Cardiac septum (tissue), 1 donor: ENCODE data around the gene CFAP57. TPM values are rescaled to one million over a fixed set of nuclear protein-coding genes. Genes with fewer than 3 reads are reported as not detected.
"Not testable (repeated sequence)": the region's sequence is repeated elsewhere in the genome, so short reads cannot be mapped to it uniquely, and the experiment has no call there.

ENCODE experiments used
- DNase-seq: peaks from one replicate; pipeline ENCODE4 v3.0.0-alpha.2; 2020; ENCODE audit warnings: low spot score
- intact Hi-C: fragments of 100-400 bp; cut with DNase I; formaldehyde crosslinking; loops from one replicate; pipeline ENCODE4 v1.14.0; 2022
- long read RNA-seq: library from polyadenylated mRNA; unstranded; transcript quantifications from one replicate; pipeline ENCODE4 v2.0.0, GENCODE V29; 2021
- total RNA-seq: library from RNA; stranded (reverse); fragmentation: NEBNext Ultra II Directional; extraction: Animal tissue kit (Norgen Biotek cat#: 25700); gene quantifications from one replicate; pipeline ENCODE4 v1.2.1, GENCODE V29; 2021
- donor health status: DM: no; HTN: no; CAD: no.

Gene CFAP57
- 0.13 TPM for total RNA-seq
- long read RNA-seq, partial matches to known transcripts, result 2 of 2 reads
- long read RNA-seq, other reads (novel, unspliced or antisense), result 0 of 2 reads

DNA sequence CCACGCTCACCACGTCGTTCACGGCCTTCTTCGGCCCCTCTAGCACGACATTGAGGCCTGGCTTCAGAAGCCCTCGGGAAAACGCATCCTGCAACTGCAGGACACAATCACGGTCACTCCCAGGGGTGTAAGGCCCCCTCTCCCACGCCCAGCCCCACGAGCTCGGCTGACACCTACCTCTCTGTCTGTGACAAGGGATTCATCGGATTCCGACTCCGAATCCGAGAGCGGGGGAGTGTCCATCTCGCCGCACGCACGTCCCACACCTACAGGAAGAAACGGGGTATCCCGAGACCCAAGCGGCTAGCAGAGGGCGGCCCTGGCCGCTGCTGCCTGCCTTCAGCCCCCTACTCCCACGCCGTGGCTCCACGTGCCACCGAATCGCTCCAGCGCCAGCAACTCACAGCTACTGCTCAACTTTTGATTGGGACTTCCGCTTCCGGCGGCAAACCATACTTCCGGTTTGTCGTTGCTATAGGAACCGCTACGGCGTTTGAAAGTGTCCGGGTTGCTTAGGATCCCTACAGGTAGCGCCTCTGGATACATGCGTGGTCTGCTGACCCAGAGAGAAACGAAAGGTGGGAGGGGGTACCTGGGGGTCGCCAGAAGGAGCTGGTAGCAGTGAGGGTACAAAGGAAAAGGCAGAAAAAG lies at the start of gene CFAP57, which contains the start of gene EBNA1BP2:
Gene CFAP57, plus strand, starts transcription at position 455 of the 651 bp plus-strand sequence. CDS start 424 bp downstream, outside the sequence.
Gene EBNA1BP2, minus strand, starts transcription at position 415 of the 651 bp plus-strand sequence. Its CDS starts 172 bp downstream, at position 243.
- intact Hi-C loops, result no loop called here
- peak; percentile 95 for DNase-seq

DNA sequence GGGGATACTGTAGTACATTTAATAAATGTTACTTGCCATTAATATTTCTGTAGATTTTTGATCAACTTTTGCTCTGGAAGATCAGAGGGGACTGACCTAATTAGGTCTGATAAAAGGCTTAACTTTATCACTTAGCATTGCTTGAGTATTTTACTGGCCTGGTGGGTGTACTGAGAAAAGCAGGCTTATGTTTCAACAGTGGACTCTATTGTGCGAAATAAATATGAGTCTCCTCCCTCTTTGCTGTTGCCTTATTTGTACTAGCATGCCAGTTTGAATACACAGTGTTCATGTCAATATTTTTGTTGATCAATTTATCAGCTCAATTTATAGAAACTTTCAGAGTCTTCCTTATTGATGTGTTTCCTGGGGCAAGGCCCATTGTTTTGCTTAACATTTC lies 49.1 kb upstream of the CFAP57 start:
- no peak for DNase-seq
- intact Hi-C loops, result no loop called here

DNA sequence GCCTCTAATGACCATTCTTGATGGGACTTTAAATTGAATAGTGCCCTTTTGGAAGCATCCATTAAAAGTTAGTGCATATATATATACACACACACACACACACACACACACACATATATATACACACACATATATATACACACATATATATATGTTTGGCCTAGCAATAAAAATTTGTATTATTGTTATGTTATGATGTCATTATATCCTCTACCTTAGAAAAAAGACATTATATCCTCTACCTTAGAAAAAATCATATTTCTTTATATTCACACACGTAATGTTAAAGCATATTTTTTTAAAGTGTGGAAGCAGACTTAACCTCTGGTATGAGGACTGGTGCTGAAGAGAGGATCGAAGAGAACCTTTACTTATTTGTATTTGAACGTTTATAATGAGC lies 43.3 kb upstream of the CFAP57 start:
- no peak for DNase-seq
- intact Hi-C loops, result no loop called here

DNA sequence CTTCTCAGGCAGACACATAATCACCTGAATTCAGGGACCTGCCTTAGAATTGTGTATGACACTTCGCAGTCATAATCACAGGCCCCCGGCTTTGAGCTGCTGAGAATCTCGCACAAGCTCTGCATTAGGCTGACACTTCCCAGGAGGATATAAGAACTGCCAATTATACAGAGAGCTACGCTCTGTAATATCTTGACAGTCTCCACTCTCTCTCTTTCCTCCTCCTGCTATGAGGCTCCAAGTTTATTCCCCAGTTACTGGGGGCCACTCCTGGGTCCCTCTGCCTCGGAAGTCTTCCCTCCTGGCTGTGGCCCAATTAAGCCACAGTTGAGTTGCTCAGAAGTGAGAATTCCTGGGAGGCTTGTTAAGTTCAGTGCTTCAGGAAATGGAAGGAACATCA lies 42.7 kb upstream of the CFAP57 start:
- DNase-seq, result no peak
- intact Hi-C loops, result no loop called here

DNA sequence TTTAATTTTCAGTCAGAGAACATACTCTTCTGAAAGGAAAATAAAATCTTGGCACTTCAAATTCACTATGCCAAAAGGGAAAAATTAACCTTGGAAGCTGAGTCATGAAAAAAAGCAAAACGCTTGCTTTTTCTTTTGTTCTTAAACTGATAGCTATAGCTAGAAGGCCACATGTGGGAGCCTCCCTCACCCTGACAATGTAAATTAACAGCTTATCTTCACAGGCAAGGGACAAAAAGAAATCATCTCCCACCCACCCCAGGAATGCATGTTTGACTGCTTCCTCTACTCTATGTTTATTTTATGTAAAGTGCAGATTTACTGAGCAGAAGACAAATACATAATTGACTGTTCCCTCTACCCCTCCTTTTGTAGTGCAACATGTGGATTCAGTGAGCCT lies 38.1 kb upstream of the CFAP57 start:
- no peak for DNase-seq
- intact Hi-C loops, result no loop called here

DNA sequence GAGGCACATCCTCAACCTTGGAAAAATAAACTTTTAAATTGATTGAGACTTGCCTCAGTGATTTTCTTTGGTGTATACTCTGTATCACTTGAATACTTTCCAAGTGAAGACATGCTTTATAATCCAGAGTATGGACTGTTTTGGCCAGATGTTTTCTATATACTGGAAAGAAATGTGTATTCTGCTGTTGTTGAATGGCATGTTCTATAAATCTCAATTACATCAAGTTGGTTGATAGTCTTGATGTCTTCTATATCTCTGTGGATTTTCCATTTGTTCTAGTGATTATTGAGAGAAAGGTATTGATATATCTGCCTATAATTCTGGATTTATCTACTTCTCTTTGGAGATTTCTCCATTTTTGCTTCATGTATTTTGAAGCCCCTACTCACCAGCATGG lies 37.5 kb upstream of the CFAP57 start:
- DNase-seq, result no peak
- intact Hi-C loops, result no loop called here

DNA sequence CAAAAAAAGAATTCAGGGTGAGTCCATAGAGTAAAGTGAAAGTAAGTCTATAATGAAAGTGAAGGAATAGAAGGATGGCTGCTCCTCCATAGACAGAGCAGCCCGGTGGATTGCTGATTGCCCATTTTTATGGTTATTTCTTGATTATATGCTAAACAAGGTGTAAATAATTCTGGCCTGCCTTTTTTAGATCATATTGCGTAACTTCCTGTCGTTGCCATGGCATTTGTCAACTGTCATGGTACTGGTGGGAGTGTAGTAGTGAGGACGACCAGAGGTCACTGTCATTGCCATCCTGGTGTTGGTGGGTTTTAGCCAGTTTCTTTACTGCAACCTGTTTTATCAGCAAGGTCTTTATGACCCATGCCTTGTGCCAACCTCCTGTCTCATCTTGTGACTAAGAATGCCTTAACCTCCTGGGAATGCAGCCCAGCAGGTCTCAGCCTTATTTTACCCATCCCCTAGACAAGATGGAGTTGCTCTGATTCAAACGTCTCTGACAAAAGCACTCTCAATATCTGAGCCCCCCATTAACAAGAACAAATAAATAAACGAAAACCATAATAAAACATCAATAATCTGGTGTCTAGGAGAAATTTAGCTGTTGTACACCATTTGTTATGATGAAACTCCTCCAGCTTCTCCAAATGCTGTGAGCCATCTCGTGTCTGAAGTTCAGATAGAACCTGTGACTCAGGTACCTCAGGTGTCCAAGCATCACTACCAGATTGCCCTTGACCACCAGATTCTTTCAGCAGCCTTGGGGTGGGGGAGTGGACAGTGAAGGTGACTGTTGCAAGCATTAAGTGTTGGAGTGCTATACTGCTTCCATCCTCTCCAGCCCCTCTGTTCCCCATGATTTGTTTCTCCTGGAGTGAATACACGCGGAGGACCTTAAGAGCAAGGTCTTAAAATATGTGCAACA lies 36.0 kb upstream of the CFAP57 start:
- intact Hi-C loops, result no loop called here
- DNase-seq, result no peak

DNA sequence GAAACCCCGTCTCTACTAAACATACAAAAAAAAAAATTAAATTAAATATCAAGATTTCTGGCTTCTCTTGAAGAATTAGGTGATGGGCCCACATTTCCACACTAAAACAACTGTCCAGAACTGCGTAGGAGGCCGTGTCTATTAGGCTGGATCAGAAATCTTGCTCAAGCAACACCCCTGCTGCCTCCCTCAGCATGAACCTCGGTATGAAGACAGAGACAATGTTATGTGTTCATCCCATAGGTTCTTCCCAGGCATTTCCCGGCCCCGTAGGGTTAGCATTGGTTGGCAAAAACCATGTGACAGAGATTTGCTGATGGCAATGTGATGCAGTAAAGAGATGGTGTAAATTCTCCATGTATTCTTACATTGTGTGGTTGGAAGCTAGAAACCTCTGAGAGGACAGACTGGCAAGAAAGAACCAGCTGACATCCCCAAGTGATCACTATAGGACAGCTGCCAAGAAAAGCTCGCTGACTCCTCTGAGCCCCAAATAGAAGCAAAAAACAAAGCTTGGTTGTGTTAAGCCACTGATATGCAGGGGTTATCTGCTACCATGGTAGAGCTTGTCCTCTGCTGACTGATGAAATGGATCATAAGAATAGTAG lies 34.6 kb upstream of the CFAP57 start:
- intact Hi-C loops, result no loop called here
- no peak for DNase-seq

DNA sequence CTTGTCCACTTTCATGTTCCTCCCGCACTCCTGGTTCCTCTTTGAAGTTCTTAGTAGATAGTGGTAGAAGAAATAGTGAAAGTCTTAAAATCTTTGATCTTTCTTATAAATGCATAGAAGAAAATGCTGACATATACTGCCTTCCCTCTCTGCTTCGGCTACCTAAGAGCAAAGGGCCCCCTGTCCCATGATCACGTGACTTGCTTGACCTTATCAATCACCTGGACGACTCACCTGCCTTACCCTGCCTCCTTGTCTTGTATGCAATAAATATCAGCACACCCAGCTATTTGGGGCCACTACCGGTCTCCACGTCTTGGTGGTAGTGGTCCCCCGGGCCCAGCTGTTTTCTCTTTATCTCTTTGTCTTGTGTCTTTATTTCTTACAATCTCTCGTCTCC lies 32.8 kb upstream of the CFAP57 start:
- intact Hi-C loops, DNase-seq: not testable (repeated sequence)

DNA sequence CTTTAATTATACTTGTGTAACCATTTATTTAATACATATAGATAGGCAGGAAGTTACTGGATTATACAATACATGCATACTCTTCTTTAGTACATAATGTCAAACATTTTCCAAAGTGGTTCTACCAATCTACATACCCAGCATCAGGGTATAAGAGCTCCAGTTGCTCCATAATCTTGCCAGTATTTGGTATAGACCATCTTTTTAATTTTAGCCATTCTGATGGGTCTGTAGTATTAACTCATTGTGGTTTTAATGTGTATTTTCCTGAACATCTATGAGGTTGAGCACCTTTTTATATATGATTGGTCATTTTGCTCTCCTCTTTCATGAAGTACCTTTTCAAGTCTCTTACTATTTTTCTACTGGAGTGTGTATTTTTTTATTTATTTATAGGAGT lies 32.1 kb upstream of the CFAP57 start:
- no peak for DNase-seq
- intact Hi-C loops, result no loop called here

DNA sequence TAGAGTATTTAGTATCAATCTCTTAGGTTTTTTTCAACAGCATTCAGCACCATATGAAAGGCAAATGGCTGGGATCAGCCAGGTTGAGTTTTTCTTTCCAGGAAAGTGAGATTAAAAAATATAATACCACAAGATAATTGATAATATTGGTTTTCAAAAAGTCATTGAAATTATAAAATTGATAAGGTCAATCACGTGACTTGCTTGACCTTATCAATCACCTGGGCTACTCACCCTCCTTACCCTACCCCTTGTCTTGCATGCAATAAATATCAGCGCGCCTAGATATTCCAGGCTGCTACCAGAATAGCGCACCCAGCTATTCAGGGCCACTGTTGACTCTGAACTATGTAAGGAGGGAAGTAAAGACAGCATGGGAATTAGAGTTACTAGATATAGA lies 31.5 kb upstream of the CFAP57 start:
- intact Hi-C loops, result no loop called here
- no peak for DNase-seq

DNA sequence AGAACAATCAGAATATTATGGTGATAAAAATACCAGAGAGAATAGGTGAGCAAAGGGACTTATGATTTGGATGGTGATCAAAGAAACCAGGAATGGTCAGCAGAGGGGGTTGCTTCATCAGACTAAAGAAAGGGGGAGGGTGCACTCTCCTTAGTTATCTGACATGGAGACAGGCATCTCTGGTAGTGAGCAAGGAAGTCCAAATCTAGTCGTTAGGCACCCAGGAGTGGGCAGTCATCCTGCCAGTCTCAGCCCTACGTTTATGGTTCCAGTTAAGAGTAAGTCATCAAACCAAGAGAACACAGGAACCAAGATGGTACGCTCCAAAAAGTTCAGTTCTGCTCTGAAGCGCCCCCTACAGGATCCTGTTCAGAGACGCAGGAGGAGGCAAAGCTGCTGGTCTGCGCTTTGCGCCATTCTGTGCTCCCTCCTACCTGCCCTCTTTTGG lies 28.7 kb upstream of the CFAP57 start:
- no peak for DNase-seq
- intact Hi-C loops, result no loop called here

DNA sequence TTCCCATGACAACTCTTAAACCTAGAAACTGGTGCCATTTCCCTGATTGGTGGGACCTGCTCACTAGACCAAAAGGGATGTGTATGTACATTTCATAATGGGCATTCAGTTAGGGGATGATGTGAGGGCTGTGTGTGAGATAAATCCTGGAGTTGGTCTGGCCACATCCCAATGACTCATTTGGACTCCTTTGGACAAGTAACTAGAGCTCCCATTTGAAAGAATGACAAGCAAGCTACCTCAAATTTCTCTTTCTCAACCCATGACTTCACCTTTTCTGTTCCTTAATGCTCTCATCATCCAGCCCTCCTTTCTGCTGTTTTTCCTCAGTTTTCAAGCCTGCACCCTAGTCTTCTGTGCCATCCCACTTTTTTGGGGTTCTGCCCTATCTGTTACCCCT lies 27.9 kb upstream of the CFAP57 start:
- intact Hi-C loops, result no loop called here
- no peak for DNase-seq

DNA sequence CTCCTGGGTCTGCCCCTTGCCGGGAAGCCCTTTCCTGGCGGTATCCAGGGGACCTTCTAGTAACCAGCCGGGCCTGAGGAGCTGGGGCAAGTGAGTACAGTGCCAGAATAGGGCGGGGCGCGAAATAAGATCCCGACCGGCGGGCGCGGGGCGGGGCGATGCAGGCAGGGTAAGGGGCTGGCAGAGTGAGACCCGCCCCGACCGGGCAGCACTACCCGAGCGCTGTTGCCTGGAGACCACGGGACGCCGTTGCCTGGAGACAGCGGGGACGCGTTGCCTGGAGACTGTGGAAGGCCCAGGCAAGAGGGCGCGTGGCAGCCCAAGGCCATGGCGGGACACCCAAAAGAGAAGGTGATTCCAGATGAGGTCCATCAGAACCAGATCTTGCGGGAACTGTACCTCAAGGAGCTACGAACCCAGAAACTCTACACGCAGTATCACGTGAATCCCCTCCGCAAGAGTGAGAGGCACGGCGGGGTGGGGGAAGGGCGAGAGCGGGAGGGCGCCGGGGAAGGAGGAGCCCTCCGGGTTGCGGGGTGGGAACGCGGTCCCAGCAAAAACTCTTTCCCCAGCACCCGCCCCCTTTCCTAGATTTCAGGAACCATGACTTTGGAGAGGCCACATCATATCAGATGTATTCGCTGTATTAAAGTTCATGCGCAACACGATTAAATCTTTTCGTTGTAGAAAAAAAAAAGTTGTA lies 24.4 kb upstream of the CFAP57 start:
- intact Hi-C loops, result no loop called here
- DNase-seq, result peak; percentile 86

DNA sequence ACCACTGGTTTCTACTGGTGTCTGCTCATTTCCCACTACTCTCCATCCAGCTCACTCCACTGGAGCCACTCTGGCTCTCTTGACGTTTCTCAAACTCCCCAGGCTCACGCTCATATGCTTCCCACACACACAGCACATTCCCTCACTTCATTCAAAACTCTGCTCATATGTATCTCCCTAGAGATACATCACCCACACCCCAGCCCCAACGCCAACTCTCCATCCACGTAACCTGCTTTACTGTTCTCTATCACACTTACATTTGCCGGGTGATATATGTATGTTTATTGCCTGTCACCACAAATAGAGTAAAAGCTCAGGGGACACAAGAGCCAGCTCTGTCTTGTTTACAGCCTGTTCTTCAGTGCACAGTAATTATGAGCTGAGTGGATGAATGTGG lies 22.2 kb upstream of the CFAP57 start:
- DNase-seq, result no peak
- intact Hi-C loops, result no loop called here

DNA sequence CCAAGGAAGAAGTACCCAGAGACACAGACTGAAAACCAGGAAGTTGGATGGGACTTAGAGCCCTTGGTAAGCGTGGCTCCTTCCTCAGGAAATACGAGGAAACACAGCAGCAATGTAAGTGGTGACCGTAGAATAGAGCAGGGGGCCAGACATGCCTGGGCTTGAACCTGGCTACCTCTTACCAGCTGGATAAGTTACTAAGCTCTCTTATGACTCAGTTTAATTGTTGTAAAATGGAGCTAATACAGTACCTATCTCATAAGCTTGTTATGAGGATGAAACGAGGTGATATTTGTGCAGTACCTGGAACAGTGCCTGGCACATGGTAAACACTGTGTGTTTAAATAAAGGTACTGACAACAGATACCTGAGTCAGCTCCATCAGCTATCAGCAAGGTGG lies 19.3 kb upstream of the CFAP57 start:
- DNase-seq, result no peak
- intact Hi-C loops, result no loop called here

DNA sequence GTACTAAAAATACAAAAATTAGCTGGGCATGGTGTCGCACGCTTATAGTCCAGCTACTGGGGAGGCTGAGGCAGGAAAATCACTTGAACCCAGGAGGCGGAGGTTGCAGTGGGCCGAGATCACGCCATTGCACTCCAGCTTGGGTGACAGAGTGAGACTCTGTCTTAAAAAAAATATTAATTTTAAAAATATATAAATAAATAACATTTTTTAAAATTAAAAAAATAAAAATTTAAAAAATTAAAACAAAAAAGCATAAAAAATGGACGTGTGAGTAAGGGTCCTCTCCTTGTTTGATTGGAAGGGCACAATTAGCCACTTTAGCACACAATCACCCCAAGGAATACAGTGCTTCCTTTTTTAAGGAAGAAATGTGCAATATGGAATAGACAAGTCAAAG lies 18.7 kb upstream of the CFAP57 start:
- intact Hi-C loops, result no loop called here
- DNase-seq, result no peak

DNA sequence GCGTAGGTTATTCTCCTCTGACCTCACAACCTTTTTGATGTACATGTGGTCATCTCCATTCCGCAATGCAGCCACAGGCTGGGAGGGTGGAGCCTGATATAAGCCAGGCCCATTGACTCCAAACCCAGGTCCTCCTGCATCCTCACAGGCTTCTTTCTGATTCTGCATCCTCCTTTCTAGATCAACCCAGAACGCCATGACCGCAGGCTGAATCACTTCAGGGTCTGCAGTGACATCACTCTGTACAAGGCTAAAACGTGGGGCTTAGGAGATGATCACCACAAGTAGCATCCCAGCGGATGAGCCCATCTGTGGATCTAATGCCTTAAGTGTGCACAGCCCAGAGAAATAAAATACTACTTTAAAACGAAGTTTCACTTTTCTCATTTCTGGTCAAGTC lies 16.1 kb upstream of the CFAP57 start:
- no peak for DNase-seq
- intact Hi-C loops, result no loop called here

DNA sequence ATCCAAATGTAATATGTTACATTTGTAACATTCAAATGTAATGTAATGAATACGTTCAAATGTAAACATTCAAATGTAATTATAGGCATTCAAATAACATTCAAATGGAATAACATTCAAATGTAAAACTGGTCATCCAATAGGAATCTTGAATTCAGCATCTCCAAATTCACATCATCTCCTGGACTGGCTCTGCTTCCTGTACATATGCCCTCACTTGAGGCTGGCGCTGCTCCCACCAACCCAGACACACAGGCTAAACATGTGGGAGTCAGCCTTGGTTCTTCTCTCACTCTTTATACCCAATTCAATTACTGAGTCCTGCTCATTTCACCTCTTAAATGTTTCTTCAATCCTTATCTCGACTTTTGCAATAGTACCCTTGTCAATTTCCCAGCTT lies 7.0 kb upstream of the CFAP57 start:
- no peak for DNase-seq
- intact Hi-C loops, result no loop called here

DNA sequence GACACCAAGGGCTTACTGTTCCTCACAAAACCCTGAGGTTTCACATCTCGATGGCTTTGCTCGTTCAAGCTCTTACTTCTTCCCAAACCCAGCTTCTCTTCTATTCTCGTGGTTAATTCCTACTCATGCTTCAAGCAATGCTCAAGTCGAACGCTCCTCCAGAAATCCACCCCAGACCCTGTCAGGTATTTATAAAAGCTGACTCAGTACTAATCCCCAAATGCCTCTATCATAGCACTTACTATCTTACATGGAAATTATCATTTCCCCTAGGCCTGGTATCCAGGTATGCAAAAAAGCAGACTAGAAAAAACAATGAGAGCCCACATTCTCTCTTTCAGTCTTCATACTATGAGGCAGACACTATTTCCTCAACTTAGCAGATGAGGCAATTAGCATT lies 6.4 kb upstream of the CFAP57 start:
- intact Hi-C loops, result no loop called here

More for the DNA sequence above, 6.4 kb upstream of the CFAP57 start:
- no peak for DNase-seq
